Subcutaneous abdominal adipose tissue (tissue), 5 donors: Measurements from ENCODE around the gene TPO.

Experiments used
- H3K27ac ChIP-seq: one replicate; pipeline ENCODE4 v1.7.0; 2013; ENCODE audit warnings: low read depth, mild to moderate bottlenecking, inconsistent platforms, low read length, moderate library complexity
- H3K27me3 ChIP-seq, 5 donors: one replicate each; pipeline ENCODE4 v1.7.0; 2013; ENCODE audit warnings: low read length in 5 of 5, inconsistent platforms in 1 of 5; ENCODE audit not compliant: control insufficient read depth in 5 of 5, insufficient read depth in 4 of 5
- H3K36me3 ChIP-seq, 5 donors: one replicate each; pipeline ENCODE4 v1.7.0; 2013; ENCODE audit warnings: low read length in 5 of 5; ENCODE audit not compliant: control insufficient read depth in 5 of 5, insufficient read depth in 5 of 5
- H3K4me1 ChIP-seq, 5 donors: one replicate each; pipeline ENCODE4 v1.7.0; 2013; ENCODE audit warnings: low read length in 5 of 5, mild to moderate bottlenecking in 3 of 5, moderate library complexity in 1 of 5; ENCODE audit not compliant: control insufficient read depth in 5 of 5, insufficient read depth in 5 of 5
- H3K4me3 ChIP-seq, 5 donors: one replicate each; pipeline ENCODE4 v1.7.0; 2013; ENCODE audit warnings: low read length in 5 of 5, low read depth in 1 of 5
- H3K9ac ChIP-seq, 5 donors: one replicate each; pipeline ENCODE4 v1.7.0; 2013; ENCODE audit warnings: low read length in 5 of 5, mild to moderate bottlenecking in 4 of 5, moderate library complexity in 3 of 5
- H3K9me3 ChIP-seq, 5 donors: one replicate each; pipeline ENCODE4 v1.7.0; 2013; ENCODE audit warnings: low read length in 5 of 5; ENCODE audit not compliant: control insufficient read depth in 5 of 5
- donor health status: healthy.
- donor health status: healthy.
- donor health status: healthy.
- donor health status: healthy.
- donor health status: healthy.

TPO gene

DNA sequence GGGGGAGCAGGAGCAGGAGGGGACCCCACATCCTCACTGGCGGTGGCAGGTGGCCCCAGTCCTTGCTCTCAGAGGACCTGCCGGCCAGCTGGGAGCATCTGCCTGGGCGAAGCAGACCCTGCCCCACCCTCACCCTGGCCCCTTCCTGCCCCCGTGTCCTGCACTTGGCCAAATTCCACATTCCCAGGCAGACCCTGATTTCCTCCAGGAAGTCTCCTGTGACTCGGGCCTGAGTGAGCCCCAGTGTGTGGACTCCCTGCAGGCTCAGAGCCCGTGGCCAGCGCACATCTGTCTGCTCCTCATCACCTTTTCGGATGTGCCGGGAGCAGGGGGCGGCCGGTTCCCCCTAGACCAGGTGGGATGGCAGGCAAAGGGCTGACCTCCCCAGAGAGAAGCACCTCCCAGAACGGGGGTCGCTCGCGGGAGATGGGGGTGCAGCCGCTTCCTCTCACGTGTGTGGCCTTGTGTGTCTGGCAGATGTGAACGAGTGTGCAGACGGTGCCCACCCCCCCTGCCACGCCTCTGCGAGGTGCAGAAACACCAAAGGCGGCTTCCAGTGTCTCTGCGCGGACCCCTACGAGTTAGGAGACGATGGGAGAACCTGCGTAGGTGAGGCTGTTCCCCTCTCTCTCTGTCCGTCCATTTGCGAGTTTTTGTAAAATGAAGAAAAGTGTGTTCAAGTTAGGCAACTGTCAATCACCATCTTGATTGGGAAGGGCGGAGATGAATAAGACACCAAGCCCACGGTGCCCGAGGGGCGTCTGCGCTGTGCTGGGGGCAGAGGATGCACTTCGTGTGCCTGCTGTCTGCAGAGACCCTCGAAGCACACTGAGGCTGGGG, 90.4 kb downstream of the TPO start:
- Histone ChIP-seq H3K9ac (no peak overlapping the region), H3K9me3 (no peaks in the 10 kb centered on the region), H3K27ac (no peak overlapping the region), H3K4me1 (no peaks in the 10 kb centered on the region), H3K27me3 (peaks cover 0 to 6% (median 3%) of the 10 kb centered on the region in 5 donors), H3K36me3 (no peaks in the 10 kb centered on the region), H3K4me3 (no peak overlapping the region)

GRCh38 chr2:1504311-1504750, 91.1 kb downstream of the TPO start:
- no peak overlapping the region for H3K4me3 ChIP-seq
- H3K27ac ChIP-seq: no peak overlapping the region
- no peaks in the 10 kb centered on the region for H3K9me3 ChIP-seq
- H3K4me1 ChIP-seq: no peaks in the 10 kb centered on the region
- no peak overlapping the region for H3K9ac ChIP-seq
- H3K27me3 ChIP-seq: peaks cover 0 to 6% (median 3%) of the 10 kb centered on the region in 5 donors
- H3K36me3 ChIP-seq: no peaks in the 10 kb centered on the region

DNA sequence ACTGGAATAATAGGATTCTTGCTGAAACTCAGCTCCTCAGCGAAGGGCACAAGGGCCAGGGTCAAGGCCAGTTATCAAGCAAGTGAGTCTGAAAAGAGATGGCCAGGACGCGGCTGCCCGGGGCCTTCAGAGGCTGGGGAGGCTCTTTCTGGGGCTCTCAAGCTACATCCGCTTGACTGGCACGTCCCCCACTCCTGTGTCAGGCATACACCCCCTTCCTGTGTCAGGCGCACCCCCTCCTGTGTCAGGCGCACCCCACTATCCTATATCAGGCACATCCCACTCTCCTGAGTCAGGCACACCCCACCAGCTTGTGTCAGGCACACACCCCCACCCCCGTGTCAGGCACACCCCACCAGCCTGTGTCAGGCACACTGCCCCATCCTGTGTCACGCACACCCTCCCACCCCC, 91.8 kb downstream of the TPO start:
- no peak overlapping the region for H3K9ac ChIP-seq
- no peaks in the 10 kb centered on the region for H3K4me1 ChIP-seq
- no peaks in the 10 kb centered on the region for H3K9me3 ChIP-seq
- H3K27me3 ChIP-seq: peaks cover 0 to 6% (median 3%) of the 10 kb centered on the region in 5 donors
- H3K4me3 ChIP-seq: no peak overlapping the region
- no peaks in the 10 kb centered on the region for H3K36me3 ChIP-seq
- no peak overlapping the region for H3K27ac ChIP-seq

DNA sequence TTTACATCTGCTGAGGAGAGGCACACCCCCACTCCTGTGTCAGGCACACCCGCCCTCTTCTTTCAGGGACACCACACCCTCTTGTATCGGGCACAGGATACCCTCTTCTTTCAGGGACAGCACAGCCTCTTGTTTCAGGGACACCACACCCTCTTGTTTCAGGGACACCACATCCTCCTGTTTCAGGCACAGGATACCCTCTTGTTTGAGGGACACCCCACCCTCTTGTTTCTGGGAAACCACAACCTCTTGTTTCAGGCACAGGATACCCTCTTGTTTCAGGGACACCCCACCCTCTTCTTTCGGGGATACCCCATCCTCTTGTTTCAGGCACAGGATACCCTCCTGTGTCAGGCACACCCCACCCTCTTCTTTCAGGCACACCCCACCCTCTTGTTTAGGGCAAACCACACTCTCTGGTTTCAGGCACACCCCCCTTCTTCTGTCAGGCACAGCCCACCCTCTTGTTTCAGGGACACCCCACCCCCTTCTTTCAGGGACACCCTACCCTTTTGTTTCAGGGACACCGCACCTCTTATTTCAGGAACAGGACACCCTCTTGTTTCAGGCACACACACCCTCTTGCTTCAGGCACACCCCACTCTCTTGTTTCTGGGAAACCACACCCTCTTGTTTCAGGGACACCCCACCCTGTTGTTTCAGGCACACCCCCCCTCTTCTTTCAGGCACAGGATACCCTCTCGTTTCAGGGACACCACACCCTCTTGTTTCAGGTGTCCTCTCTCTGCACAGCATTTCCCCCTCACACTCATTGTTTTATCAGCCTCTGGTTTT, 96.2 kb downstream of the TPO start:
- Histone ChIP-seq H3K9ac (no peak overlapping the region), H3K4me1 (no peaks in the 10 kb centered on the region), H3K27me3 (peaks cover 0 to 10% (median 8%) of the 10 kb centered on the region in 5 donors), H3K4me3 (no peak overlapping the region), H3K9me3 (no peaks in the 10 kb centered on the region), H3K36me3 (peaks cover 0 to 3% (median 0%) of the 10 kb centered on the region in 5 donors), H3K27ac (no peak overlapping the region)

DNA sequence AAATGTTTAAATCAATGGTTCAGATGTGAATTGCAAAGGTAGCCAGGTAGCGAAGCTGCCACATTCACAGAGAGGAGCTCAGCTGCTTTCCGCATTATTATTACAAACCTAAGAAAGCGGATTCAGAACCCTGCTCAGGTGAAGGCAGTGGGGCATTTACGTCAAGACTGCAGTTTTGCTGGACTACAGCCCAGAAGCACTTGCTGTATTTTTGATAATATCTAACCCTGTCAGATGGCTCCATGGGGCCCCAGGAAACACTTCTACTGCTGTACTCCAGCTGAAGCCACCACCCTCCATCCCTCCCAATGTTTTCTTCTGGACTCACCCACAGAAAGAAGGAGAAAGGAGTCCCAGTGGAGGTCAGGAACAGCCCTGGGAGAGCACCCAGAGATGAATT, 96.9 kb downstream of the TPO start:
- peaks cover 0 to 13% (median 8%) of the 10 kb centered on the region in 5 donors for H3K27me3 ChIP-seq
- no peak overlapping the region for H3K27ac ChIP-seq
- no peaks in the 10 kb centered on the region for H3K9me3 ChIP-seq

GRCh38 chr2:1511455-1511854, 98.2 kb downstream of the TPO start:
- no peak overlapping the region for H3K4me3 ChIP-seq
- H3K9me3 ChIP-seq: no peaks in the 10 kb centered on the region
- no peak overlapping the region for H3K27ac ChIP-seq
- H3K36me3 ChIP-seq: peaks cover 0 to 3% (median 0%) of the 10 kb centered on the region in 5 donors
- no peak overlapping the region for H3K9ac ChIP-seq
- H3K4me1 ChIP-seq: no peaks in the 10 kb centered on the region
- peaks cover 0 to 16% (median 9%) of the 10 kb centered on the region in 5 donors for H3K27me3 ChIP-seq

More for the DNA sequence above, 96.9 kb downstream of the TPO start:
- Histone ChIP-seq H3K36me3 (peaks cover 0 to 3% (median 0%) of the 10 kb centered on the region in 5 donors), H3K4me1 (no peaks in the 10 kb centered on the region), H3K4me3 (no peak overlapping the region), H3K9ac (no peak overlapping the region)

- Histone ChIP-seq H3K27ac (no peak overlapping the region), H3K4me1 (no peaks in the 10 kb centered on the region)
Measured at GRCh38 chr2:1512321-1513289, 99.3 kb downstream of the TPO start.

GRCh38 chr2:1514391-1515072, 101.3 kb downstream of the TPO start:
- no peak overlapping the region for H3K9ac ChIP-seq
- H3K9me3 ChIP-seq: no peaks in the 10 kb centered on the region
- H3K27ac ChIP-seq: no peak overlapping the region
- H3K4me1 ChIP-seq: no peaks in the 10 kb centered on the region
- H3K4me3 ChIP-seq: no peak overlapping the region
- peaks cover 0 to 3% (median 0%) of the 10 kb centered on the region in 5 donors for H3K36me3 ChIP-seq
- peaks cover 0 to 16% (median 9%) of the 10 kb centered on the region in 5 donors for H3K27me3 ChIP-seq

More at GRCh38 chr2:1512321-1513289, 99.3 kb downstream of the TPO start:
- Histone ChIP-seq H3K4me3 (no peak overlapping the region), H3K36me3 (peaks cover 0 to 3% (median 0%) of the 10 kb centered on the region in 5 donors), H3K9me3 (no peaks in the 10 kb centered on the region), H3K27me3 (peaks cover 0 to 16% (median 9%) of the 10 kb centered on the region in 5 donors), H3K9ac (no peak overlapping the region)

GRCh38 chr2:1515073-1515430, 101.8 kb downstream of the TPO start:
- H3K27ac ChIP-seq: no peak overlapping the region
- H3K4me3 ChIP-seq: no peak overlapping the region

More at GRCh38 chr2:1515073-1515430, 101.8 kb downstream of the TPO start:
- Histone ChIP-seq H3K27me3 (peaks cover 0 to 16% (median 9%) of the 10 kb centered on the region in 5 donors), H3K9ac (no peak overlapping the region), H3K36me3 (peaks cover 0 to 3% (median 0%) of the 10 kb centered on the region in 5 donors), H3K9me3 (no peaks in the 10 kb centered on the region), H3K4me1 (no peaks in the 10 kb centered on the region)
